ENCODE measurements around the gene PNMT.
A peak's percentile ranks its signal among the peaks of the same experiment; 100 is the strongest.

Gene PNMT

DNA sequence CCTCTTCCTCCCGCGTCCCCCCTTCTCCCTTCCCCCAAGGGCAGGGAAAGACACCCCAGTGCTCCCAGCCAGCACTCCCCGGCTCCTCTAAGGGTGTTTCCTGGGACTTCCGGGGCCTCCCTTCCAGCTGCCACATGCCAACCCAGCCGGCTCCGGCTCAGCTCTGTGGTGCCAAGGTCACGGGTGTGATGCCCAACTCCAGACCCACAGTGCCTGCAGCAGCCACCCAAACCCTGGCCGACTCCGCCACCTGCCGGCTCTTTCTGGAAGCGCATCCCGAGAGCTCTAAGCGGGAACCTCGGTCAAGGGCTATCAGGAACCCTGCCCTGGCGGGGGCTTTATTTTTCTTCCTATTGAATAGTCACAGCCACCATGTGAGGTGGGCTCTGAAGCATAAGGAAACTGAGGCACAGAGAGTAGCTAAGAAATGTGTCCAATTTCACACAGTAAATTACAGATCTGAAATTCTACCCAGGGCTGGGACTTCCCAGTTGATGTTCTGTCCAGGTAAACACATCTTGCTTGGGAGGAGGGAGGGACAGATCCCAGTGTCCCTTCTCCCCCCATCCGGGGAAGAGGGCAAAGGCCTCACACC is 44.8 kb upstream of the PNMT start:
- TF ChIP-seq, protein P1, sequence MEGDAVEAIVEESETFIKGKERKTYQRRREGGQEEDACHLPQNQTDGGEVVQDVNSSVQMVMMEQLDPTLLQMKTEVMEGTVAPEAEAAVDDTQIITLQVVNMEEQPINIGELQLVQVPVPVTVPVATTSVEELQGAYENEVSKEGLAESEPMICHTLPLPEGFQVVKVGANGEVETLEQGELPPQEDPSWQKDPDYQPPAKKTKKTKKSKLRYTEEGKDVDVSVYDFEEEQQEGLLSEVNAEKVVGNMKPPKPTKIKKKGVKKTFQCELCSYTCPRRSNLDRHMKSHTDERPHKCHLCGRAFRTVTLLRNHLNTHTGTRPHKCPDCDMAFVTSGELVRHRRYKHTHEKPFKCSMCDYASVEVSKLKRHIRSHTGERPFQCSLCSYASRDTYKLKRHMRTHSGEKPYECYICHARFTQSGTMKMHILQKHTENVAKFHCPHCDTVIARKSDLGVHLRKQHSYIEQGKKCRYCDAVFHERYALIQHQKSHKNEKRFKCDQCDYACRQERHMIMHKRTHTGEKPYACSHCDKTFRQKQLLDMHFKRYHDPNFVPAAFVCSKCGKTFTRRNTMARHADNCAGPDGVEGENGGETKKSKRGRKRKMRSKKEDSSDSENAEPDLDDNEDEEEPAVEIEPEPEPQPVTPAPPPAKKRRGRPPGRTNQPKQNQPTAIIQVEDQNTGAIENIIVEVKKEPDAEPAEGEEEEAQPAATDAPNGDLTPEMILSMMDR (IDR thresholded peaks at IDR 0.05; ENCODE audit: control insufficient read depth, extremely low read depth, insufficient read depth) = peak; percentile 91
- peak; percentile 58 for DNase-seq (ENCODE audit: low read depth)
- H3K4me3 ChIP-seq (ENCODE audit: low read depth, low read length) = no peak overlapping the region

DNA sequence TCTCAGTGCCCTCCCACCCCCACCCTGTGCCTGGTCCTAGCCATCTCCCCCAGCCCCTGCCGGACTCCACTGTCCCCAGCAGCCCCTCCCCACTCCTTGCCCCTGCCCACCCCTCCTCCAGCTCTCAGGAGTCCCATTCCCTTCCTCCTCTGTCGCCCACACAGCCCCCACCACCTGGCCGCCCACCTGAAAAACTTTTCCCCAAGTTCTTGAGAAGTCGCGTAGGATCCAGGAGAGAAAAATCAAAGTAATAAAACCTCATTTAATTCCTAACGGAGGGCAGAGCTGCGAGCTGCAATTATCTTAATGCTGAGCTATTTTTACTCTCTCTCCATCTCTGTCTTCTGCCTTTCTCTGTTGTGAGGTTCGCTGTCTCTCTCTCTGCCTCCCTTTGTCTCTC is 43.9 kb upstream of the PNMT start:
- no peak overlapping the region for H3K4me3 ChIP-seq (ENCODE audit: low read depth, low read length)
- no peak for DNase-seq (ENCODE audit: low read depth)
- TF ChIP-seq, protein P1 (IDR thresholded peaks at IDR 0.05; ENCODE audit: control insufficient read depth, extremely low read depth, insufficient read depth) = no peak

DNA sequence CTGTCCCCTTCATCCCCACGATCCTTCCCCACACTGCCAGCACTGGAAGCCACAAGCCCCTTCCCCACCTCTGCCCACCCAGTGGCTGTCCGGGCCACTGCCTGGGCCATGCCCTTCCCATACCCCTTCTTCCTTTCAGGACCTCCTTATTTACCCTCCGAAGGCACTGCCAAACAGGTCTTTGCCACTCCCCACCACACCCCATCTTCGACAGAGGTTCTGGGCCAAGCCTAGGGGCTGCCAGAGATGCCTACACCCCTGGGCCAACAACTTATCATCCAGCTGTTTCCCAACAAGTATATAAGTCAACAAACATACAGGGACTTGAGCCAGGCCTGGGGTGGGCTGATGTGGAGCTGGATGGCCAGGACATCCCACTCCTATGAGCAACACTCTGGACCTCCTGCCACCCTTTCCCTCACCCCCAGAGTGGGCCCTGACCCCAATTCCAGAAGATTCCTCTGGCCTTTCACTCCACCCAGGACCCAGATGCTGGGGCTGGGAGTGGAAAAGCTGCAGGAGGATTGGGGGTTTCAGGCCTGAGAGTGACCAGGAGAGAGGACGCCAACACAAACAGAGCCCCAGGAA is 43.0 kb upstream of the PNMT start:
- no peak for DNase-seq (ENCODE audit: low read depth)
- TF ChIP-seq, protein P1 (IDR thresholded peaks at IDR 0.05; ENCODE audit: control insufficient read depth, extremely low read depth, insufficient read depth) = no peak

DNA sequence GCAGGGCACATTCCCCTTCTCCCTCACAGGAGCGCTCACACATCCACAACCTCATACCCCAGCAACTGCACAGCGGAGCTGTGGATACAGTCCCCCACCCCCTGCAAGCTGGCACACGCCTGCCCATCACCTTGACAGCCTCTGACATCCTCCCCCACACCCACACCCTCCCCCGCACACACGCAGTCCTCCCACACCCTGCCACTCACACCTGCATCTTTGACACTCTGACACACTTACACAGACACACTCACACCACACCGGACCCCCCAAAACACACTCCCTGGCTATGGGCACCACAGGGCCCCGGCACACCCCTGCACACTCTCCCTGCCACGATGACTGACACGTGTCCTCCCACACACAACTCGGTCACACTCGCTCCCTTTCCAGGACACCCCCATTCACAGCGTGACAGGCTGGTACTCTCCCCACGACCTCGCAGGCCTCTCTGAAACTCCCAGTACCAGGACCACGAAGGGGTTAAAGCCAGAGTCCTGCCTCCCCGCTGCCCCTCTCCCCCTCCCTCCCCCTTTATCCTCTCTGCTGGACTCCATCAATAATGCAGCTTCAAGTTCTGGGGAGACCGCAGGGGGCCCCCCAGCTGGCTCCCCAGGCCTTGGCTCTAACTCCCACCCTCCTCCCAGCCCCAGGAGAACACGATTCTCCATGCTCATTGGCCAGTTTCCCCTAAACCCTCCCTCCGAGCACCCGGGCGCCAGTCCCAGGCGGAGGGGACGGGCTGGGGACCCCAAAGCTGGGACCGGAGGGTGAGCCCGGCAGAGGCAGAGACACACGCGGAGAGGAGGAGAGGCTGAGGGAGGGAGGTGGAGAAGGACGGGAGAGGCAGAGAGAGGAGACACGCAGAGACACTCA is 41.8 kb upstream of the PNMT start, which contains the start of gene PPP1R1B:
PPP1R1B (plus strand) TSS at position 782 of the 876 bp plus-strand sequence. CDS start 441 bp downstream, outside the sequence.
- TF ChIP-seq, protein P1 (IDR thresholded peaks at IDR 0.05; ENCODE audit: control insufficient read depth, extremely low read depth, insufficient read depth) = no peak
- H3K4me3 ChIP-seq (ENCODE audit: low read depth, low read length) = no peak within 1 kb of the TSS
- no peak for DNase-seq (ENCODE audit: low read depth)

More for the DNA sequence above, 43.0 kb upstream of the PNMT start:
- H3K4me3 ChIP-seq (ENCODE audit: low read depth, low read length) = no peak overlapping the region

DNA sequence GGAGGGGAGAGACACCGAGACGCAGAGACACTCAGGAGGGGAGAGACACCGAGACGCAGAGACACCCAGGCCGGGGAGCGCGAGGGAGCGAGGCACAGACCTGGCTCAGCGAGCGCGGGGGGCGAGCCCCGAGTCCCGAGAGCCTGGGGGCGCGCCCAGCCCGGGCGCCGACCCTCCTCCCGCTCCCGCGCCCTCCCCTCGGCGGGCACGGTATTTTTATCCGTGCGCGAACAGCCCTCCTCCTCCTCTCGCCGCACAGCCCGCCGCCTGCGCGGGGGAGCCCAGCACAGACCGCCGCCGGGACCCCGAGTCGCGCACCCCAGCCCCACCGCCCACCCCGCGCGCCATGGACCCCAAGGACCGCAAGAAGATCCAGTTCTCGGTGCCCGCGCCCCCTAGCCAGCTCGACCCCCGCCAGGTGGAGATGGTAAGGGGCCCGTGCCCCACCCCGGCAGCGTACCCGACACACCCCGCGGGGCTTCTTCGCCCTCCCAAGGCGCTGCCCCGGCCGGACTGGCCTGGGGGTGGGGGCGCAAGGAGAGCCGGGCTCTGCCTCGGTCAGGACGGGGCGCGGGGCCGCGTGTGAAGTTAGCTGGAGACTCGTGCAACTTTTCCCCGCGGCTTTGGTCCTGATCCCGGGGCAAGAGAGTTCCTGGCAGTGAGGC is 41.1 kb upstream of the PNMT start:
- TF ChIP-seq, protein P1 (IDR thresholded peaks at IDR 0.05; ENCODE audit: control insufficient read depth, extremely low read depth, insufficient read depth) = no peak
- DNase-seq (ENCODE audit: low read depth) = no peak
- H3K4me3 ChIP-seq (ENCODE audit: low read depth, low read length) = no peak overlapping the region

DNA sequence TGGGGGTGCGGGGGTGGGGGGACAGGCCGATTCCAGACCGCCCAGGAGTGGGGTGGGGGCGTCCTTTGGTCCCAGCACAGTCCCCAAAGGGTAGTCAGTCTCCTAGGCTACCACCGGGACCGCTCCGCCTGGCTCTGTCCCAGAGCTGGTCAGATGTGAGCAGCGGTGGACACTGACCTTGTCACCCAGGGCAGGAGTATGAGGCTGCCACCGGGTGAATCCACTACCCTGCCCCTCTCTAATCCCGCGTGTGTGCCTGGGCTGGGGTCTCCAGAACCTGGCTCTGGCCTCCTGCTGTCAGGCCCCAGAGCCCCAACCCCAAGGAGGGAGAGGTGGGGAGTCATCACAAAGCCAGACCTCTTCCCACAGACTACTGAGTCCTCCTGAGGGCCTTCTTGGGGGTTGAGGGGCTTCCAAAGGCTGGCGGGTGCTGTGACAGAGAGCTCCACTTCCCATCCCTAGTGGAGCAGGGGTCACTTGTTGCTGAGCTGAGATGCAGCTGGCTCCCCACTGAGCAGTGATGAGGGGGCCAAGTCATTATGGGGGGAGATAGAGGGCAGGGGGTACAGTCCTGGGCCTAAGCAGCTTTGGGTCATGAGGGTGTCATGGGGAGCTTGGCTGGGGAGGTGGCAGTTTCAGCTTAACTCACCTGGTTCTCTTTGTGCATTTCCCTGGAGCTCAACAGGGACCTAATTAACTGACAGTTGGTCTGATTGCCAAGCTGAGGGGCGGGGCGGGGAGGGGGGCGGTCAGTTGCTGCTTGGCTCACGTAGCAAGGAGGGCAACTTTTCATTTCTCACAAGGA is 40.3 kb upstream of the PNMT start:
- TF ChIP-seq, protein P1 (IDR thresholded peaks at IDR 0.05; ENCODE audit: control insufficient read depth, extremely low read depth, insufficient read depth) = no peak
- no peak for DNase-seq (ENCODE audit: low read depth)
- no peak overlapping the region for H3K4me3 ChIP-seq (ENCODE audit: low read depth, low read length)

Data from LNCaP clone FGC (cell line).